ENCODE measurements around the gene JADE2.
"Not testable (repeated sequence)": the region's sequence is repeated elsewhere in the genome, so short reads cannot be mapped to it uniquely, and the experiment has no call there.

JADE2 gene

DNA sequence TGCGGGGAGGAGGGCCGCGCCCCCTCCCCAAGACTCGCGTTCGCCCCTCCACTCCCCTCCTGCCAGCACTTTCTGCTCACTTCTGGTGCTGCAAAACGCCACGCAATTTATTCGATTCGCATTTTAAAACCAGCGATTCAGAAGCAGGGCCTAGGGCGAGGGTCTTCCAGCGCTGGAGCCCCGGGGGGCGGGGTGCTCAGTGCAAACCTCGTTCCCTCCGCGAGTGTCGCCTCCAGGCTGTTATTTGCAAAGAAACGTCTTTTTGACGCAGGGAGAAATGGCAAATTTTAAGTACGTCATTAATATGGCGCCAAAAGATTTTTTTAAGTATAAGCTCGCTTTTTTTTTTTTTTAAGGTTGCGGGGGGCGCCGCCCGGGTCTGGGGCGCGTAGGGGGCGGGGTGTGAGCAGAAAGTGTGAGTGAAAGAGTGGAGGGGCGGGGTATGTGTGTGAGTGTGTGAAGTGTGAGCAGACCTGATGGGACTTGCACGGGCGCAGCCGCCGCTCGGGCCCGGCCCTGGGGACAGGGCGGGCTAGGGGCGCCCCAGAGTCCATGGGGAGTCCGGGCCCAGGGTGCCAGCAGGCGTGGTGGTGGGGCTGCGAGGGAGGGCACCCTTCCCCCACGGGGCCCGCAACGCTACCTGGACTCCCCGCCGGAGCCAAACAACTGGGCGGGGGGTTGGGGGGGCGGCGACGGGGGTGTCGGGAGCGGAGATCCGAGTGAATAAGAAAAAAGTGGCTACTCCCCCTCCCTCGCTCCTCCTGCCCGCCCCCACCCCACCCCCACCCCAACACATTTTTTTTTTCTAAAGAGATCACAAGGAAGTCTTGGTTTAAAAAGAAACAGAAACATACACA lies at the start of gene JADE2:
JADE2 (plus strand) TSS at position 845 of the 857 bp plus-strand sequence. CDS start 10,188 bp downstream, outside the sequence.
- peak; percentile 49 for DNase-seq (ENCODE audit: low read depth)

GRCh38 chr5:134477462-134478245 lies 47.8 kb upstream of the JADE2 start:
- no peak for DNase-seq (ENCODE audit: low read depth)

- no peak for DNase-seq (ENCODE audit: low read depth)
Measured at GRCh38 chr5:134479839-134480238, 45.6 kb upstream of the JADE2 start.

GRCh38 chr5:134489227-134489944 lies 36.1 kb upstream of the JADE2 start:
- no peak for DNase-seq (ENCODE audit: low read depth)

DNA sequence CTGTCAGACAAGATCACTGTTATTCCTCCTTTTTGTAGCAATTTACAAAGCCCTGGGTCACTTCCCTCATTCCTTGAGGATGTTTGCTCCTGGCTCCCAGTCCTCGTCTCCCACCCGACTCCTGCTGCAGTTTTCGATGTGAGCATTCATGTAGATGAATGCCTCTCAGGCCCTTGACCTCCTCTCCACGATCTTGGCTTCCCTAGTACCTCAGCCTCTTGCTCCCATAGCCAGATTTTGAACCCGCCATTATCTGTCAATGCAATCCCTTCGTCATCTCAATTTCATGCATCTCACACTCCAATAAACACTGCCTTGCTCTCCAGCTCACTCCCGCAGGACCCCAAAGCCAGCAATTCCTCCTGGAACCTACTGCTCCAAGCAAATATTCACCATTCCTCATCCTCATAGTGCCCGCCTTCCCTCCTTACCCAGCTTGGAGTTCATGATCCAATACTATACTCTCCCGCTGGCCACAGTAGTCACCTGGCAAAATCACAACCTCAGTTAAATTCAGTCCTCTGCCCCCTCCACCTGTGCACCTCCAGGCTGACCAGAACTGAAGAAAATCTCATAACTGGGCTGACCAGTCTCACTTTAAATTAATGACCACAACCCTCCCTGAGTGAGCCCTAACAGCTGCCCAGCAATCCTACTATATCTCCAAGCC lies 35.1 kb upstream of the JADE2 start:
- DNase-seq (ENCODE audit: low read depth), result no peak

GRCh38 chr5:134490925-134491271 lies 34.6 kb upstream of the JADE2 start:
- no peak for DNase-seq (ENCODE audit: low read depth)

DNA sequence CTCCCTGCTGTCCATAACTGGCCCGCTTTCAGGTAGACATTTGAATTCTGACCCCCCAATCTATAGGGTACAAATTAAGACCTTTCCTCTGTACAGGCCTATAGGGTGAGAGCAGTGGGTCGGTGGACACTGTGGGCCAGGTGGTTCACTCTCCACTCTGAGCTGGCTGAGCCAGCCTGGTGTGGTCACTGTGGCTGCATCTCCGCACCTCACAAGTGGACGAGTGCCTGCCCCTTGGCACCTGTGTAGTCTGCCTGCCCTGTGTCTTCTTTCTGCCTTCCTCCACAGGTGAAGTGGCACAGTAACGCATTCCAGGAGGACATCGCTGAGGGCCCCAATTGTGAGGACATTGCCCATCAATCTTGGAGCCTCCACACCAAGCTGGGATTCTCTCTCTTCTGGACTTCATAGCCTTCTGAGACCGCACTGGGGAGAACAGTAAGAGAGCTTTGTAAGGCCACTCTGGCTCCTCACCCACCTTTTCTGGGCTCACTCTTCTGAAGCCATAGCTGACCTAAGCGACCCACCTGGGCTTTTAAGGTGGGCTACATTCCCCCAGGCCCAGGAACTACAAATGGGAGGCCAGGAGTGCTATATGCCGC lies 33.5 kb upstream of the JADE2 start:
- no peak for DNase-seq (ENCODE audit: low read depth)

DNA sequence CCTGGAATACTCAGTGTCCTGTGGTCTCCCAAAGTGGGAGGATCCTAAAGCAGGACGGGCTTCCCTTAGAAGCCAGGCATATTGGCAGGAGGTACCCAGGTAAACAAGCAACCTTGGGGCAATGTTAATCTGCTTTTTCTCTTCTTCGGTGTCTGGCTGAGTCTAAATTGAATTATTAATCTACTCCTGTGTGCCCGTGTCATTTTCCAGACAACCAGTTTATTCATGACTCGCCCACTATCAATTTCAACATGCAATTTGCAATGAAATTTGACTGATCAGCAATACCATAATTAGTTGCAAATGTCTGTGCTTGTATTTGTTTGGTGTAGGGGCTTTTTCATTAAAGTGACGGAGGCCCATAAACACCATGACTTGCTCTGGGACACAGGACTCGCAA lies 32.9 kb upstream of the JADE2 start:
- no peak for DNase-seq (ENCODE audit: low read depth)

DNA sequence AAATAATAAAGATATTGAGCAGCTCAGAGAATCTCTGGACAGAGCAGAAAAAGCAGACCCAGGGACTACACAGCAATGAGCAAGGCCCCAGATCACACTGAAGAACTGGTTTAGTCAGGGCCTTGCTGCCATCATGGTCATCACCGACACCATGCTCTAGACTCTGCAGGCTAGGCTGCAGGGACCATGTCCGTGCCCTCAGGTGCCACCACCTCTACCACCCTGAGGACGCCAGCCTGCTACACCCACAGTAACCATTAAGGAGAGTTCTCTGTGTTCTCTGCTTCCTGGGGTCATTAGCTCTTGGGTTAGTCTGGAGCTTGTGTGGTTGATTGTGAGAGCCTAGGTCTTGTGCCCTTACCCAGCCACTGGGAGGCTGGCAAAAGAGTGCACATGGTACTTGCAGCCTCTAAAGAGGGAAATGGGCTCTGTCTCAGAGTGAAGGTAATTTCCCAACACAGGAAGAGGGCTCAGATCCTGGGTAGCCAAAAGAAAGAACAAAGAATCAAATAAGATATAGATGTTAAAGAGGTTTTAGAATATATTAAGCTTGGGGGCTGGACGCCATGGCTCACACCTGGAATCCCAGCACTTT lies 31.9 kb upstream of the JADE2 start:
- no peak for DNase-seq (ENCODE audit: low read depth)

DNA sequence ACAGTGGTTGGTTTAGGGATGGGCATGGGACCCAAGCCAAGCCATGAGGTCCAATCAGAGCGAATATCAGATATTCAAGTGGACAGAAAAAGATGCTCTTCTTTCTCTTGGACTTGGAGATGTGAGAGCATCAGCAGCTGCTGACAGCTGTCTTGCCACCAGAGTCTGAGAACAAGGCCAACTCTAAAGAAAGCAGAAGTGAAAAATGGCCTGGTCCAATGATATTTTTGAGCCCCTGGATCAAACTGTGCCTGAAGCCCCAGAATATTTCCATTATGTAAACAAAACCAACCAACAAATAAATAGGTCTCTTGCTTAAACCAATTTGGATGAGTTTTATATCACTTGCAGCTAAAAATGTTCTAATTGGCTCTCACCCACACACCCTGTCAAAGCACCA lies 30.7 kb upstream of the JADE2 start:
- no peak for DNase-seq (ENCODE audit: low read depth)

DNA sequence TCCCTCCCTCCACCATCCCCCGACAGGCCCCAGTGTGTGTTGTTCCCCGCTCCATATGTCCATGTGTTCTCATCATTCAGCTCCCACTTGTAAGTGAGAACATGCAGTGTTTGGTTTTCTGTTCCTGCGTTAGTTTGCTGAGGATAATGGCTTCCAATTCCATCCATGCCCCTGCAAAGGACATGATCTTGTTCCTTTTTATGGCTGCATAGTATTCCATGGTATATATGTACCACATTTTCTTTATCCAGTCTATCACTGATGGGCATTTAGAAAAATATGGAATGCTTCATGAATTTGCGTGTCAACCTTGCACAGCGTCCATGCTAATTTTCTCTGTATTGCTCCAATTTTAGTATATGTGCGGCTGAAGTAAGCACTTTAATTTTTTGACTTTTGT lies 25.6 kb upstream of the JADE2 start:
- not testable (repeated sequence) for DNase-seq (ENCODE audit: low read depth)

- no peak for DNase-seq (ENCODE audit: low read depth)
Measured at GRCh38 chr5:134500699-134501430, 24.6 kb upstream of the JADE2 start.

DNA sequence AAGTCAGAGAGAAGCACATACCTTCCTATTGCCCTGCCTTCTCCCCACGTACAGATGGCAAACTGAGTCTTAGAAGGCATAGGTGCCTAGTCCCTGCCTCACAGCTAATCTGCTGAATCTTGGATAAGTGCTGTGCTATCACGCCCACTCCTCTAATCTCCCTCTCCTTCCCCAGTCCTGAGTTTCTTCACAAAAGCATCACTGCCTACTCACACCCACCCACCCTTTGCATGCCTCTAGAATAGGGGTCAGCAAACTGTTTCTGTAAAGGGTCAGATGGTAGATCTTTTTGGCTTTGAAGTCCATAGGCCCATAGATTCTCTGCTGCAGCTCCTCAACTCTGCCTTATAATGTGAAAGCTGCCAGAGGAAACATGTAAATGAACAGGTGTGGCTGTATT lies 23.2 kb upstream of the JADE2 start:
- DNase-seq (ENCODE audit: low read depth), result no peak

GRCh38 chr5:134503088-134503936 lies 22.2 kb upstream of the JADE2 start:
- DNase-seq (ENCODE audit: low read depth), result peak; percentile 27

GRCh38 chr5:134503937-134504437 lies 21.5 kb upstream of the JADE2 start:
- DNase-seq (ENCODE audit: low read depth), result no peak

DNA sequence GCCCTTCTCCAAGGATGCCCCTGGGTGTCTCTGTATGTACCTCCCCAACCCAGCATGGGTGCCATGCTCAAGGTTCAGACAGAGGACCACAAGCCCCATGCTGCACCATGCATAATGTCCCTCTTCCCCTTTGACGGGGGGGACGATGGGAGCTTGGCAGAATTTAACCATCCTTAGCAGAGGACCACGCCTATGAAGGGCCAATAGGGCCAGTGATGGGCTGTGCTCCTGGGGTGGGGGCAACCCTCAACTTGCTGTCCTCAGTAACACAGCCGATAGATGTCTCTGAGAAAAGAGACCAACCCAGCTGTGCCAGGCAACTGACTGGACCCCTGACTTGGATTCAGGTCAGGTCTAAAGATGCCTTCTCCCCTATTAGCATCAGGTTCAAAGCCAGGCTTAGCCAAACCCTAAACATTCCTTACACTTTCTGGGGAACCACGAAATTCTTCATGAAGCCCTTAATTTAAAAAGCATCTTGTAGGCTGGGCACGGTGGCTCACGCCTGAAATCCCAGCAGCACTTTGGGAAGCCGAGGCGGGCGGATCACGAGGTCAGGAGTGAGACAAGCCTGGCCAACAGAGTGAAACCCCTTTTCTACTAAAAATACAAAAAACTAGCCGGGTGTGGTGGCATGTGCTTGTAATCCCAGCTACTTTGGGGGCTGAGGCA lies 20.7 kb upstream of the JADE2 start:
- no peak for DNase-seq (ENCODE audit: low read depth)

DNA sequence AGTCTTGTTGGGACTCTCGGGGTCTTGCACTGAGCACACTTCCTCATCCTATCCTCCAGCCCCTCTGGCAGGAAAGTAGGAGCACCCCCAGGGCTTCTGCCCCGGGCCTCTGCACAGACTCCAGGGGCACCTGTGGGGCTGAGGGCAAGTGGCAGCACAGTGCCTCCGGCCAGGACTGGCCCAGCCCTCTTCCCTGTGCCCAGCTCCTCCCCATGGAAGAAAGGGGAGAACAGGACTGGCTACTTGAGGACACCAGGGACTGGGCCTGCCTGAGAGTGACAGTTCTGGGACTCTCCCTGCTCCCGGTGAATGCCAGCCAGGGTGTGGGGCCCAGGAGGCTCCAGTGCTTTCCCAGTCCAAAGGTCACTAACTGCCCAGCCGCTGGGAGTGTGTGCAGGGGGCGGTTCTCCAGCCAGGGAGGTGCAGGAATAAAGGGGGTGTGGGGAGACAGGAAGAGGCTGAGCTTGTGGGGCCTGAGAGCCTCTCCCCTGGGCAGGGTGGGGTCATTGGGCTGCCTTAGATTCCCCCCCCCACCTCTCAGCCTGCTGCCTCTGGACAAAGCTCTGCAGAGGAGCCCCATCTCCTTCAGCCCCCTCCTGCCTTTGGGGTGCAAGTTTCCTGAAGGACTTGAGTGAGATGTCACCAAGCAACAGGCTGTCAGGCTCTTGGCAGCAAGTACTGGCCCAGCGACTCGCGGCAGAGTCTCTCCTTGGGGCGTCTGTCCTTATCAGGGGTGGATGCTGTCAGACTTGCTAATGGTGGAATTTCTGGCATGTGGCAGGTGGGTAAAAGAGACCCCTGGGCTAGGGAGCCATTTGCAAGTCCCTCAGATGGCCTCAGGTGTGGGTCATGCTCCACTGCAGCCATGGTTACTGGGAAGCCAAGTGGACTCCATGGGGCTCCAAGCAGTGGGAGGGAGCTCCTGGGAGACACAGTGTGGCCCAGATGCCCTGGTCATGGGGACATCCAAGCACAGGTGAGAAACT lies 19.1 kb upstream of the JADE2 start:
- no peak for DNase-seq (ENCODE audit: low read depth)

GRCh38 chr5:134507452-134507851 lies 18.0 kb upstream of the JADE2 start:
- DNase-seq (ENCODE audit: low read depth), result no peak
